Measurements from ENCODE around the gene ACOX1. TPM values are rescaled to one million over a fixed set of nuclear protein-coding genes. Genes with fewer than 3 reads are reported as not detected.

Gene ACOX1
- total RNA-seq, 2 donors from 2014 or later = 22.5 to 37.6 TPM

DNA sequence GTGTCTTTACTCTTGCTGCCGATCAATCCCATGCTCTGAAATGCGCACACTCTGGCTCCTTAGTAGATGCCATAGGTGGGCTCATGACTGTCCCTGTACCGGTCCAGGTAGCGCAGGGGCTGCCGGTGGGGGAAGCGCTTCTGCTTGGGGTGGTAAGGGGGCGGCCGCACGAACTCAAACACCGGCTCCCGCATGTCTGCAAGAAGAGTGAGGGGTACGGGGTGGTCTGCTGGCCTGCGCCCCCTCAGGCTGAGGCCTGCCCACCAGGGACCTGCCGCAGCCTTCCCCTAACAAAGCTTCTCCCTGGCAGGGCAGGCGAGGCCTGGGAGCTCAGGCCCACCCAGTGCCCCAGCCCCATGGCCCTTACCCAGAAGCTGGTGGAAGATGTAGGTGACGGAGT, 80.2 kb downstream of the ACOX1 start:
- DNase-seq (ENCODE audit: low spot score) (no peak), ATAC-seq (ENCODE audit: insufficient number of reproducible peaks, low FRiP score, low read depth) (no peak)
- no peak overlapping the region for H3K27ac ChIP-seq
- H3K4me3 ChIP-seq = no peak overlapping the region
- H3K27me3 ChIP-seq (replicated peaks; ENCODE audit: insufficient read depth) = no peaks in the 10 kb centered on the region
- TF ChIP-seq, protein P1, sequence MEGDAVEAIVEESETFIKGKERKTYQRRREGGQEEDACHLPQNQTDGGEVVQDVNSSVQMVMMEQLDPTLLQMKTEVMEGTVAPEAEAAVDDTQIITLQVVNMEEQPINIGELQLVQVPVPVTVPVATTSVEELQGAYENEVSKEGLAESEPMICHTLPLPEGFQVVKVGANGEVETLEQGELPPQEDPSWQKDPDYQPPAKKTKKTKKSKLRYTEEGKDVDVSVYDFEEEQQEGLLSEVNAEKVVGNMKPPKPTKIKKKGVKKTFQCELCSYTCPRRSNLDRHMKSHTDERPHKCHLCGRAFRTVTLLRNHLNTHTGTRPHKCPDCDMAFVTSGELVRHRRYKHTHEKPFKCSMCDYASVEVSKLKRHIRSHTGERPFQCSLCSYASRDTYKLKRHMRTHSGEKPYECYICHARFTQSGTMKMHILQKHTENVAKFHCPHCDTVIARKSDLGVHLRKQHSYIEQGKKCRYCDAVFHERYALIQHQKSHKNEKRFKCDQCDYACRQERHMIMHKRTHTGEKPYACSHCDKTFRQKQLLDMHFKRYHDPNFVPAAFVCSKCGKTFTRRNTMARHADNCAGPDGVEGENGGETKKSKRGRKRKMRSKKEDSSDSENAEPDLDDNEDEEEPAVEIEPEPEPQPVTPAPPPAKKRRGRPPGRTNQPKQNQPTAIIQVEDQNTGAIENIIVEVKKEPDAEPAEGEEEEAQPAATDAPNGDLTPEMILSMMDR (IDR thresholded peaks at IDR 0.05) = no peak
- peaks cover 2 to 34% of the 10 kb centered on the region in 2 donors for H3K4me1 ChIP-seq (ENCODE audit: control insufficient read depth in 1 of 2, low read depth in 2 of 2)
- peaks cover 32% of the 10 kb centered on the region for H3K36me3 ChIP-seq
- H3K9me3 ChIP-seq = no peaks in the 10 kb centered on the region

DNA sequence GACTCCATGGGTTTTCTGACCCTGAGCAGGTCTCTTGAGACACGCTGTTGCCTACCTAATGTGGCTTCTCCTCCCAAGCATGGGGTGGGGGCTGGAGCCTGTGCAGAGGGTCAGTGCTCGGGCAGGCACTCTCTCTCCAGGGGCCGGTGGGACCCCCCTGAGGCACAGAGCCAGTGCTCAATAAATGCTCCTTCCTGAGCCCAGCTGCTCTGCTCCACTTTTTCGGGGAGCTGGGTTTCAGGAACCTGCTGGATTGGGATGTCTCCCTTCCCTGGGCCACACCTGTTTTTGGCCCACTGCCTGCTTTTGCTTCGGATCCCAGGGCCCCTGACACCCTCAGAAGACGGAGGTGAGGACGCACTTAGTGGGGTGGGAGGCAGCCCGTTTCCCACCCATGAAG, 80.9 kb downstream of the ACOX1 start:
- ATAC-seq (ENCODE audit: insufficient number of reproducible peaks, low FRiP score, low read depth) (no peak), DNase-seq (ENCODE audit: low spot score) (no peak)
- TF ChIP-seq, protein P1 (IDR thresholded peaks at IDR 0.05) = no peak
- Histone ChIP-seq H3K4me1 (ENCODE audit: control insufficient read depth in 1 of 2, low read depth in 2 of 2) (peaks cover 0 to 32% of the 10 kb centered on the region in 2 donors), H3K36me3 (peaks cover 32% of the 10 kb centered on the region), H3K27me3 (replicated peaks; ENCODE audit: insufficient read depth) (no peaks in the 10 kb centered on the region), H3K9me3 (no peaks in the 10 kb centered on the region), H3K27ac (peak overlapping the region in 1 of 2 donors; percentile 88), H3K4me3 (no peak overlapping the region)

- DNase-seq (ENCODE audit: low spot score) (no peak), ATAC-seq (ENCODE audit: insufficient number of reproducible peaks, low FRiP score, low read depth) (no peak)
- Histone ChIP-seq H3K4me3 (peak overlapping the region; percentile 79), H3K27me3 (replicated peaks; ENCODE audit: insufficient read depth) (no peaks in the 10 kb centered on the region), H3K36me3 (peaks cover 32% of the 10 kb centered on the region), H3K4me1 (ENCODE audit: control insufficient read depth in 1 of 2, low read depth in 2 of 2) (peaks cover 0 to 32% of the 10 kb centered on the region in 2 donors), H3K9me3 (no peaks in the 10 kb centered on the region), H3K27ac (peak overlapping the region; percentile 83 to 88)
- TF ChIP-seq, protein P1 (IDR thresholded peaks at IDR 0.05) = no peak
Measured at GRCh38 chr17:75897160-75898019, 81.6 kb downstream of the ACOX1 start.

DNA sequence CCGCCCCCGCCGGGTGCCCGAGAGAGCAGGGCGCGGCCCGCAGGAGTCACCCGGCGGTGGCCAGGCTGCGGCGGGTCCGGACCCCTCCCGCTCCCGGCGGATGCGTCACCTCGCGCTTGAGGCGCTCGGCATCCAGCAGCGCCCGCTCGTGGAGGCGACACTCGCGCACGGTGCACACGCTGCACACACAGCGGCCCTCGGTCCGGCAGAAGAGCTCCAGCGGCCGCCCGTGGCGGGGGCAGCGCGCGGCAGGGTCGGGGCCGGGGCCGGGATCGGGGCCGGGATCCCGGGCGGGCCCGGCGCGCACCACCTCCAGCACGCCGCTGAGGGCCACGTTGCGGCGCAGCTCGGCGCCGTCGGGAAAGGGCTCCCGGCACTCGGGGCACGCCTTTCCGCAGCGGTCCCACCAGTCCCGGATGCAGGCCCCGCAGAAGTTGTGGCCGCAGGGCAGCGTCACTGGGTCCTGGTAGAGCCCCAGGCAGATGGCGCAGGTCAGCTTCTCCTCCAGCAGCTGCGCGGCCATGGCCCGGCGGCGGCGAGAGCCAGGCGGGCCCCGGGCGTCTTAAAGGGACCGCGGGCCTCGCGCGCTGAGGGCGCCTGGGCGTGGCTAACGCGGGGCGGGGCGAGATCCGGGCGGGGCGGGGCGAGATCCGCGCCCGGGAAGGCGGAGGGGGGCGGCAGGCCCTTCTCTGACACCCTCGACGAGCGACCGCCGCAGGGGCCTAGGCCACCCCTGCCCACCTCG, 82.4 kb downstream of the ACOX1 start, which contains the start of gene TRIM65:
Gene TRIM65, minus strand, starts transcription at position 537 of the 745 bp plus-strand sequence. Its CDS starts 14 bp downstream, at position 523.
- Histone ChIP-seq H3K9me3 (no peaks in the 10 kb centered on the region), H3K36me3 (peaks cover 29% of the 10 kb centered on the region), H3K4me1 (ENCODE audit: control insufficient read depth in 1 of 2, low read depth in 2 of 2) (peaks cover 0 to 32% of the 10 kb centered on the region in 2 donors), H3K4me3 (peak within 1 kb of the TSS; percentile 79), H3K27me3 (replicated peaks; ENCODE audit: insufficient read depth) (no peaks in the 10 kb centered on the region), H3K27ac (peak within 1 kb of the TSS; percentile 83 to 88)
- TF ChIP-seq, protein P1 (IDR thresholded peaks at IDR 0.05) = peak; percentile 5
- peak; percentile 80 for ATAC-seq (ENCODE audit: insufficient number of reproducible peaks, low FRiP score, low read depth)
- DNase-seq (ENCODE audit: low spot score) = peak; percentile 65
